ENCODE measurements around the gene LIN52.

LIN52 gene

DNA sequence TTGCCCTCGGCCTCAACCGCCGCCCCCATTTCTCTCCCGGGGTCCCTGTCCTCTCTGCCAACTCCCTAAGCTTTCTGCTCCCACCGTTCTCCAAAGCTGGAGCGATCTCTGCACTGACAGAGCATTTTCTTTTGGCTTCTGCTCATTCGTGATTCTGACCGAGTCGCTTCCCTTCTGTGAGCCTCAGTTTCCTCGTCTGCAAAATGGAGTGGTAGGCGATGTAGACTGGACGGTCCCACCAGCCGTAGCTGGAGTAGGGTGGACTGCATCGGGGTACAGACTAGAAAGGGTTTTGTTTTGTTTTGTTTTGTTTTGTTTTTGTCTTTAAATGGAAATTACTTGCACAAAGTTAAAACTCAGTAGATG, 156.9 kb downstream of the LIN52 start:
- H3K4me3 ChIP-seq (ENCODE audit: low read length) = peak overlapping the region; percentile 47; the same call in 1 of the 2 replicates

DNA sequence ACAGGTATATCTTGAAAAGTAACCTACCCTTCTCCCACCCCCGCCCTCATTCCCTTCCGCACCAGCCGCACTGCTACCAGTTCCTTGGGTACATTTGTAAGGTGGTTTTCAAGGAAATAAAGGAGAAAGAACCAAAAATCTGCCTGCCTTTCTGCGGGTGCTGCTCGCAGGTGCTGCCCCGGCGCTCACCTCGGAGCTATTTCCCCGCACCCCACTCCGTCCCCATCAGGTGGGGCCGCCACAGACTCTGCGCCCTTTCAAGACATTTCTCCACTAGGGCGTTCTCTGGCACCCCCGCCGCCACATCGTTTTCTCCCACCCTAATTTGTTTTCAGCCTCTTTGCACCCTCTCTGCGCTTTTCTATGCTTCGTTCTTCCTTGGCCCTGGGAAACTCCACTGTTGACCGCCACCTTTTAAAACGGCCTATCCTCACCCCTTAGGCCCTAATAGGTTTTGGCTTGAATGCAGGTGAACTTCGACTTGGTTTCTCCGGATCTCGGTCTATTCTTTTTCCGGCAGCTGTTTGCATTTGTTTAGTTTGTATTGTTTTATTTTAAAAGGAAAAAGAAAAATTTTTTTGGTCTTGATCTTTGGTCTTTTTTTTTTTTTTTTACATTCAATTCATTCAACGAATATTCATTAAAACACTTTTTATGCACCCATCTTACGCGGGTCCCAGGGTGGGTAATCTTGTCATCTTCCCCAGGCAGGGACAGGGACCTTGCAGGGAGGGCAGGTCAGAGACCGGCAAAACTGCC, 157.4 kb downstream of the LIN52 start:
- Histone ChIP-seq H3K9me3 (ENCODE audit: insufficient read depth, low read depth, low read length) (no peaks in the 10 kb centered on the region), H3K27me3 (ENCODE audit: insufficient read depth, low read length) (peaks cover 100% of the 10 kb centered on the region), H3K9ac (ENCODE audit: low read depth, low read length) (no peak overlapping the region), H3K4me1 (ENCODE audit: insufficient read depth, low read length) (peaks cover 13% of the 10 kb centered on the region), H3K4me3 (ENCODE audit: low read length) (peak overlapping the region; percentile 47; the same call in 1 of the 2 replicates), H3K36me3 (ENCODE audit: insufficient read depth, low read depth, low read length) (no peaks in the 10 kb centered on the region), H3K27ac (ENCODE audit: low read length) (no peak overlapping the region)

More for the DNA sequence above, 156.9 kb downstream of the LIN52 start:
- no peaks in the 10 kb centered on the region for H3K9me3 ChIP-seq (ENCODE audit: insufficient read depth, low read depth, low read length)
- H3K9ac ChIP-seq (ENCODE audit: low read depth, low read length) = no peak overlapping the region
- H3K36me3 ChIP-seq (ENCODE audit: insufficient read depth, low read depth, low read length) = no peaks in the 10 kb centered on the region
- H3K27ac ChIP-seq (ENCODE audit: low read length) = no peak overlapping the region
- peaks cover 11% of the 10 kb centered on the region for H3K4me1 ChIP-seq (ENCODE audit: insufficient read depth, low read length)
- H3K27me3 ChIP-seq (ENCODE audit: insufficient read depth, low read length) = peaks cover 100% of the 10 kb centered on the region

DNA sequence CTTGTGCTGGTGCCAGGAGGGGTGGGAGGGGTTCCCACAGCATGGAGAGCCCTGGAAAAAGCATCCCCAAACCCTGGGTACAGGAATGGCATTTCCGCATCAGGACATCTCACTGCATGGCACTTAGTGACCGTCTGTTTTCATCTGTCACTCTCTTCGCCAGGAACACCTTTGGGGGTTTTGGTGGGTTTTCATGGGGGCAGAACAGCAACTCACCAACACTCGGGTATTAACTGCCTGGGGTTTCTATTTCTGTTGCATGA, 158.0 kb downstream of the LIN52 start:
- Histone ChIP-seq H3K4me3 (ENCODE audit: low read length) (no peak overlapping the region), H3K4me1 (ENCODE audit: insufficient read depth, low read length) (peaks cover 13% of the 10 kb centered on the region), H3K27me3 (ENCODE audit: insufficient read depth, low read length) (peaks cover 100% of the 10 kb centered on the region), H3K9ac (ENCODE audit: low read depth, low read length) (no peak overlapping the region), H3K9me3 (ENCODE audit: insufficient read depth, low read depth, low read length) (no peaks in the 10 kb centered on the region), H3K27ac (ENCODE audit: low read length) (no peak overlapping the region), H3K36me3 (ENCODE audit: insufficient read depth, low read depth, low read length) (no peaks in the 10 kb centered on the region)

DNA sequence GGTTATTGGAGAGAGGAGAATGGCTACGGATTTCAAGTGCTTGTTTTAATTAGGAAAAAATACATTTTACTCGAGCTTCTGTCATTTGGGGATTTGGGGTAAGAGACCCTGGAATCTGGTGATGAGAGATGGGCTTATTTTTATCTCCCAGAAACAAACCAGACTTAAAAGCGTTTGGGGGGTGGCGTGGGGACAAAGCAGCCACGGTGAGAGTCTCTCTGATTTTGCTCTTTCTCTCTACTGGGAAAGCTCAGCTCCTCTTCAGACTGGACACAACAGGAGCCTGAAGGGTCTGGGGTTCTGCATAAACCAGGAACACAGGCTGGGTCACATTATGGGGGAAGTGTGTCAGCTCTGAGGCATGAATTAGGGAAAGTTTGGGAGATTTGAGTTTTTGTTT, 158.3 kb downstream of the LIN52 start:
- no peaks in the 10 kb centered on the region for H3K9me3 ChIP-seq (ENCODE audit: insufficient read depth, low read depth, low read length)
- no peak overlapping the region for H3K9ac ChIP-seq (ENCODE audit: low read depth, low read length)
- H3K27me3 ChIP-seq (ENCODE audit: insufficient read depth, low read length) = peaks cover 96% of the 10 kb centered on the region
- no peak overlapping the region for H3K4me3 ChIP-seq (ENCODE audit: low read length)
- H3K27ac ChIP-seq (ENCODE audit: low read length) = no peak overlapping the region
- H3K4me1 ChIP-seq (ENCODE audit: insufficient read depth, low read length) = peaks cover 13% of the 10 kb centered on the region
- H3K36me3 ChIP-seq (ENCODE audit: insufficient read depth, low read depth, low read length) = no peaks in the 10 kb centered on the region

DNA sequence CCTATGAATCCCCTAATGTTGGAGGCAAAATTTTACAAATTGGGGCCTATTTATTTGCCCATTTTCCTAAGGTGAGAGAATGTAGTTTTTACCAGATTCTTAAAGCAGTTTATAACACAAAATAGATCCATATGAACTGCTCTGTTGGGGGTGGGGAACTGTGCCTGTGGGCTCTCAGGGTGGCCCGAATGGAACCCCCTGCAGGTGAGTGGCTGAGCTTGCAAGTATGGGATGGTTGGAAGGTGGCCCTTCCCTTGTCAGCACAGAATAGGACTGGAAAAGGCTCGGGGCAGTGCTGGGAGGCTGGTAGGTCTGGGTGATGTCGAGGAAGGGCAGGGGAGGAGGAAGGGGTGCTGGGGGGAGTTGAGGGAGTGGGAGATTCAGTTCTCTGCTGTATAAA, 159.4 kb downstream of the LIN52 start:
- Histone ChIP-seq H3K4me3 (ENCODE audit: low read length) (no peak overlapping the region), H3K36me3 (ENCODE audit: insufficient read depth, low read depth, low read length) (no peaks in the 10 kb centered on the region), H3K27ac (ENCODE audit: low read length) (no peak overlapping the region), H3K4me1 (ENCODE audit: insufficient read depth, low read length) (peaks cover 13% of the 10 kb centered on the region), H3K27me3 (ENCODE audit: insufficient read depth, low read length) (peaks cover 86% of the 10 kb centered on the region), H3K9ac (ENCODE audit: low read depth, low read length) (no peak overlapping the region), H3K9me3 (ENCODE audit: insufficient read depth, low read depth, low read length) (no peaks in the 10 kb centered on the region)

DNA sequence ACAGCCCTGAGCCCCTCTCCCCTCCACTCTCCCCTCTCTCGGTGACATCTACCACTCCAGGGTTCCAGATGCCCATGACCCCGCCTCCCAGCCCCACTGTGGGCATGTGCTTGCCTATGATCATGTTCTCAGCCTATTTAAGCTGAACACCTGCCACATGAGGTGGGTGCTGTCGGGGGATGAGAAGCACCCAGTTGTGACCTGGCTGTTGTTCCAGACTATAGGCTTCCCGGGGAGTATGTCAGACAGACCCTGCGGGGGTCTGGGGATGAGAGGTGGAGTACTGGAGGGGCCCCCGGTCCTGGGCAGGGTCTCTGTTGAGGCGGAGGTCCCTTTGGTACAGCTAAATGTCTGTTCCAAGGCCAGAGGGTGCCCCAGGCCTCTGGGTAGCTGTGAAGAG, 160.5 kb downstream of the LIN52 start:
- Histone ChIP-seq H3K9ac (ENCODE audit: low read depth, low read length) (no peak overlapping the region), H3K36me3 (ENCODE audit: insufficient read depth, low read depth, low read length) (no peaks in the 10 kb centered on the region), H3K27me3 (ENCODE audit: insufficient read depth, low read length) (peaks cover 74% of the 10 kb centered on the region), H3K27ac (ENCODE audit: low read length) (no peak overlapping the region), H3K9me3 (ENCODE audit: insufficient read depth, low read depth, low read length) (no peaks in the 10 kb centered on the region), H3K4me3 (ENCODE audit: low read length) (no peak overlapping the region), H3K4me1 (ENCODE audit: insufficient read depth, low read length) (peaks cover 13% of the 10 kb centered on the region)

DNA sequence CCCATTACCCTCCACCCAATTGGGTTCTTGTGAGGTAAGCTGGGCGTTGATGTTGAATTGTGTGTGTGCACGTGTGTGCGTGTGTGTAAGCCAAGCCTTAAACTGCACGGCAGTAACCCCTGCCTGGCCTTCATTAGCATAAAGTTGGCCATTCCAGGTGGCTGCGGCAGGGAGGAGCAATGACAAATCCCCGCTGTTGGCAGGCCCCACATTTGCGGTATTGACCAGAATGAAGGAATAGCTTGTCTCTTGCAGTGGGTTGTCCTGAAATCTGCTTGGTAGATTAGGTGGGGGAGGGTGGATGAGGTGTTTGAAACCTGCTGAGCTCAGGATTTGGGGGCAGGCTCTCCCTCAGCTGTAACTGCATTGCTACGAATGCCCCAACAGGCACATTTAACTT, 161.8 kb downstream of the LIN52 start:
- H3K9ac ChIP-seq (ENCODE audit: low read depth, low read length) = no peak overlapping the region
- no peak overlapping the region for H3K27ac ChIP-seq (ENCODE audit: low read length)
- H3K27me3 ChIP-seq (ENCODE audit: insufficient read depth, low read length) = peaks cover 62% of the 10 kb centered on the region
- no peak overlapping the region for H3K4me3 ChIP-seq (ENCODE audit: low read length)
- H3K36me3 ChIP-seq (ENCODE audit: insufficient read depth, low read depth, low read length) = no peaks in the 10 kb centered on the region
- no peaks in the 10 kb centered on the region for H3K9me3 ChIP-seq (ENCODE audit: insufficient read depth, low read depth, low read length)
- peaks cover 13% of the 10 kb centered on the region for H3K4me1 ChIP-seq (ENCODE audit: insufficient read depth, low read length)

DNA sequence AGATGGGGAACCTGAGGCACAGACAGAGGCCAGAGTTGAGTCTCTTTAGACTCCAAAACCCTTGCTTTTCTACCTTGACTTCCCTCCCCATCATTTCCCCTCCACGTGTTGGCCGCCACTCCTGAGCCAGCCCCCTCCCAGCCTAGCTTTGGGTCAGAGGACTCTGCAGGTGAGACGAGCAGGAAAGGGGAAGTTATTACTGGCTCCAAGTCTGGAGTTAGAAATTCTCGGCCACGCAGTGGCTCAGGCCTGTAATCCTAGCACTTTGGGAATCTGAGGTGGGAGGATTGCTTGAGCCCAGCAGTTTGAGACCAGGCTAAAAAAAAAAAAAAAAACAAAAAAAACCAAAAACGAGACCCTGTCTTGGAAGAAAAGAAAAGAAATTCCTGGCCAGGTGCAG, 163.3 kb downstream of the LIN52 start:
- H3K4me1 ChIP-seq (ENCODE audit: insufficient read depth, low read length) = peaks cover 13% of the 10 kb centered on the region
- no peak overlapping the region for H3K9ac ChIP-seq (ENCODE audit: low read depth, low read length)
- H3K27ac ChIP-seq (ENCODE audit: low read length) = no peak overlapping the region
- H3K36me3 ChIP-seq (ENCODE audit: insufficient read depth, low read depth, low read length) = no peaks in the 10 kb centered on the region
- no peaks in the 10 kb centered on the region for H3K9me3 ChIP-seq (ENCODE audit: insufficient read depth, low read depth, low read length)
- H3K4me3 ChIP-seq (ENCODE audit: low read length) = no peak overlapping the region
- peaks cover 55% of the 10 kb centered on the region for H3K27me3 ChIP-seq (ENCODE audit: insufficient read depth, low read length)

DNA sequence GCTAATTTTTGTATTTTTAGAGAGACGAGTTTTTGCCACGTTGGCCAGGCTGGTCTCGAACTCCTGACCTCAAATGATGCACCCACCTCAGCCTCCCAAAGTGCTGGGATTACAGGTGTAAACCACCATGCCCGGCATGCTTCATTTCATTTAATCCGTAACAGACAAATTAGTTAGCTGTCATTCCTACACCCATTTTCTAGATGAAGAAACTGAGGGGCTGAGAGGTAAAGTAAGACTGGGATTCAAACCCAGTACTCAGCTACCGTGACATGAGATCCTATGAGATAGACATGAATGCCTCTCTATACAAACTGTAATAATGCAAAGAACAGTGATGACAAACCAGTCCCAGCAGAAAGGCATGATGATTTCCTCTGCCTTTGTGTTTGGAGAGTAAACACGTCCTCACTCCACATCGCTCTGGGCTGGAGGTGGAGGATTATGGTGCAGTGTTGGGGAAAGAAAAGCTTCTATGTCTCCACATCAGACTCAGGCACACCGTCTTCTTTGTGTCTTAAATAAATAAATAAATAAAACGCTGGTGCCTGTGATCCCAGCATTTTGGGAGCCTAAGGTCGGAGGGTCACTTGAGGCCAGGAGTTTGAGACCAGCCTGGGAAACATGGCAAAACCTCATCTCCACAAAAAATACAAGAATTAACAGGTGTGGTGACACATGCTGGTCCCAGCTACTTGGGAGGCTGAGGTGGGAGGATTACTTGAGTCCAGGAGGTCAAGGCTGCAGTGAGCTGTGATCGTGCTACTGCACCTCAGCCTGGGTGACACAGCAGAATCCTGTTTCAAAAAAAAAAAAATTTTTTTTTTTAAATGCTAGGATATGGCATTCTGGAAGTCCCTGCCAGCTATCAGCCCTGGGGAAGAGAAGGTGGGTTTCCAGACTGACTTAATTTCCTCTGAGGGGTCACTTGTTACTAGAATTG, 164.9 kb downstream of the LIN52 start:
- H3K9ac ChIP-seq (ENCODE audit: low read depth, low read length) = no peak overlapping the region
- H3K9me3 ChIP-seq (ENCODE audit: insufficient read depth, low read depth, low read length) = no peaks in the 10 kb centered on the region
- H3K27me3 ChIP-seq (ENCODE audit: insufficient read depth, low read length) = peaks cover 44% of the 10 kb centered on the region
- peaks cover 5% of the 10 kb centered on the region; the same call in 1 of the 2 replicates for H3K4me1 ChIP-seq (ENCODE audit: insufficient read depth, low read length)
- no peak overlapping the region for H3K4me3 ChIP-seq (ENCODE audit: low read length)
- no peaks in the 10 kb centered on the region for H3K36me3 ChIP-seq (ENCODE audit: insufficient read depth, low read depth, low read length)
- no peak overlapping the region for H3K27ac ChIP-seq (ENCODE audit: low read length)

Measured in iPS-20b (cell line).